GM23338 (cell line): ENCODE measurements around the gene CHGA.

Source experiments
- CREB1 ChIP-seq: fragments of 250-450 bp; sonication (Bioruptor Pico); IDR thresholded peaks from 2 replicates; pipeline ENCODE4 v1.5.0; 2020; ENCODE audit warnings: low read depth, mild to moderate bottlenecking, moderate library complexity
- CTCF ChIP-seq, 2 experiments: fragments of 200-600 bp in 1 of 2; sonication (generic) in 1 of 2; conservative IDR thresholded peaks; 2 replicates each; pipeline versions ENCODE4 v1.5.1 to v1.6.1; 2016 to 2017; ENCODE audit warnings: antibody characterized with exemption in 2 of 2, low read depth in 2 of 2, mild to moderate bottlenecking in 2 of 2, moderate library complexity in 1 of 2
- ETS1 ChIP-seq: IDR thresholded peaks from 2 replicates; pipeline ENCODE4 v1.6.1; 2016; ENCODE audit warnings: antibody characterized with exemption
- EZH2 ChIP-seq: fragments of 200-600 bp; sonication (generic); IDR thresholded peaks from one replicate; pipeline ENCODE4 v1.8.0; 2017; ENCODE audit warnings: antibody characterized with exemption, mild to moderate bottlenecking, low read depth; ENCODE audit not compliant: unreplicated experiment
- EZH2phosphoT487 ChIP-seq: fragments of 200-600 bp; sonication (generic); IDR thresholded peaks from one replicate; pipeline ENCODE4 v1.8.1; 2018; ENCODE audit warnings: antibody characterized with exemption; ENCODE audit not compliant: unreplicated experiment
- POLR2AphosphoS5 ChIP-seq: IDR thresholded peaks from 2 replicates; pipeline ENCODE4 v1.6.1; 2016; ENCODE audit warnings: antibody characterized with exemption, low read depth
- REST ChIP-seq: IDR thresholded peaks from one replicate; pipeline ENCODE4 v1.6.1; 2018; ENCODE audit warnings: antibody characterized with exemption; ENCODE audit not compliant: unreplicated experiment

- TF ChIP-seq CREB1 (no peak), CTCF (conservative IDR thresholded peaks at IDR 0.05; ENCODE audit: low read depth in 2 of 2) (no peak), EZH2 (no peak), REST (no peak), ETS1 (no peak), EZH2phosphoT487 (no peak), POLR2AphosphoS5 (no peak)
These were observed 18.6 kb downstream of the CHGA start for GRCh38 chr14:92941531-92941930.
